ENCODE data around the gene ANKDD1A. TPM values are rescaled to one million over a fixed set of nuclear protein-coding genes. Genes with fewer than 3 reads are reported as not detected.

The ANKDD1A gene
- total RNA-seq, 2 experiments from 2014 or later, result 9.1 to 9.5 TPM

GRCh38 chr15:64925335-64926330 is 13.9 kb downstream of the ANKDD1A start:
- ATAC-seq (no peak), DNase-seq (no peak)
- POLR2A ChIA-PET, result no interaction called here
- peak overlapping the region; percentile 39 for H3K27ac Mint-ChIP-seq
- no peaks in the 10 kb centered on the region for H3K27me3 Mint-ChIP-seq (ENCODE audit: low read depth)
- H3K9me3 Mint-ChIP-seq (ENCODE audit: insufficient read depth), result no peaks in the 10 kb centered on the region
- CTCF ChIA-PET, result no interaction called here
- H3K36me3 Mint-ChIP-seq (ENCODE audit: low read depth), result no peaks in the 10 kb centered on the region
- peaks cover 12% of the 10 kb centered on the region for H3K4me1 Mint-ChIP-seq (ENCODE audit: low read depth)
- H3K4me3 Mint-ChIP-seq, result no peak overlapping the region

GRCh38 chr15:64926661-64927060 is 15.0 kb downstream of the ANKDD1A start:
- H3K4me1 Mint-ChIP-seq (ENCODE audit: low read depth), result peaks cover 16% of the 10 kb centered on the region
- POLR2A ChIA-PET, result no interaction called here
- ATAC-seq, result no peak

GRCh38 chr15:64928626-64929220 is 17.0 kb downstream of the ANKDD1A start:
- no peak overlapping the region for H3K4me3 Mint-ChIP-seq
- DNase-seq (peak; percentile 14), ATAC-seq (no peak)
- no peaks in the 10 kb centered on the region for H3K36me3 Mint-ChIP-seq (ENCODE audit: low read depth)
- peaks cover 16% of the 10 kb centered on the region for H3K4me1 Mint-ChIP-seq (ENCODE audit: low read depth)
- H3K9me3 Mint-ChIP-seq (ENCODE audit: insufficient read depth), result no peaks in the 10 kb centered on the region
- no peak overlapping the region for H3K27ac Mint-ChIP-seq
- no peaks in the 10 kb centered on the region for H3K27me3 Mint-ChIP-seq (ENCODE audit: low read depth)
- ChIA-PET POLR2A (interaction anchor here (0.6 to 0.9 kb wide), 3 partner anchors 150 to 336 kb away, joined by 3 read pairs; no protein-coding TSS in a partner anchor), CTCF (interaction anchor here (1.0 to 1.6 kb wide), 2 partner anchors 12 to 201 kb away, joined by 3 to 4 read pairs; no protein-coding TSS in a partner anchor)

More at GRCh38 chr15:64926661-64927060, 15.0 kb downstream of the ANKDD1A start:
- H3K4me3 Mint-ChIP-seq, result no peak overlapping the region
- DNase-seq, result no peak
- no peaks in the 10 kb centered on the region for H3K27me3 Mint-ChIP-seq (ENCODE audit: low read depth)
- H3K9me3 Mint-ChIP-seq (ENCODE audit: insufficient read depth), result no peaks in the 10 kb centered on the region
- no peaks in the 10 kb centered on the region for H3K36me3 Mint-ChIP-seq (ENCODE audit: low read depth)
- H3K27ac Mint-ChIP-seq, result no peak overlapping the region
- CTCF ChIA-PET, result no interaction called here

GRCh38 chr15:64930019-64930652 is 18.4 kb downstream of the ANKDD1A start:
- Mint-ChIP-seq H3K9me3 (ENCODE audit: insufficient read depth) (no peaks in the 10 kb centered on the region), H3K4me3 (no peak overlapping the region), H3K4me1 (ENCODE audit: low read depth) (peaks cover 13% of the 10 kb centered on the region), H3K27ac (no peak overlapping the region), H3K27me3 (ENCODE audit: low read depth) (no peaks in the 10 kb centered on the region), H3K36me3 (ENCODE audit: low read depth) (peaks cover 4% of the 10 kb centered on the region)
- DNase-seq, result peak; percentile 6
- ChIA-PET CTCF (no interaction called here), POLR2A (no interaction called here)
- ATAC-seq, result no peak

GRCh38 chr15:64930778-64931371 is 19.2 kb downstream of the ANKDD1A start:
- H3K9me3 Mint-ChIP-seq (ENCODE audit: insufficient read depth), result no peaks in the 10 kb centered on the region
- H3K36me3 Mint-ChIP-seq (ENCODE audit: low read depth), result peaks cover 4% of the 10 kb centered on the region
- CTCF ChIA-PET, result no interaction called here
- no peaks in the 10 kb centered on the region for H3K27me3 Mint-ChIP-seq (ENCODE audit: low read depth)
- DNase-seq (peak; percentile 16), ATAC-seq (no peak)
- no peak overlapping the region for H3K4me3 Mint-ChIP-seq
- POLR2A ChIA-PET, result no interaction called here
- no peak overlapping the region for H3K27ac Mint-ChIP-seq
- peaks cover 10% of the 10 kb centered on the region for H3K4me1 Mint-ChIP-seq (ENCODE audit: low read depth)

GRCh38 chr15:64931381-64931780 is 19.7 kb downstream of the ANKDD1A start:
- Mint-ChIP-seq H3K4me3 (no peak overlapping the region), H3K4me1 (ENCODE audit: low read depth) (peaks cover 10% of the 10 kb centered on the region), H3K36me3 (ENCODE audit: low read depth) (peaks cover 4% of the 10 kb centered on the region)

GRCh38 chr15:64934023-64934422 is 22.3 kb downstream of the ANKDD1A start:
- Mint-ChIP-seq H3K27me3 (ENCODE audit: low read depth) (no peaks in the 10 kb centered on the region), H3K27ac (no peak overlapping the region), H3K4me3 (no peak overlapping the region), H3K9me3 (ENCODE audit: insufficient read depth) (no peaks in the 10 kb centered on the region), H3K4me1 (ENCODE audit: low read depth) (peaks cover 10% of the 10 kb centered on the region), H3K36me3 (ENCODE audit: low read depth) (peaks cover 4% of the 10 kb centered on the region)
- CTCF ChIA-PET, result no interaction called here
- POLR2A ChIA-PET, result no interaction called here
- ATAC-seq (no peak), DNase-seq (peak; percentile 13)

More at GRCh38 chr15:64931381-64931780, 19.7 kb downstream of the ANKDD1A start:
- no peaks in the 10 kb centered on the region for H3K9me3 Mint-ChIP-seq (ENCODE audit: insufficient read depth)
- DNase-seq, result peak; percentile 18
- no peak for ATAC-seq
- ChIA-PET POLR2A (no interaction called here), CTCF (no interaction called here)
- no peak overlapping the region for H3K27ac Mint-ChIP-seq
- no peaks in the 10 kb centered on the region for H3K27me3 Mint-ChIP-seq (ENCODE audit: low read depth)

- Mint-ChIP-seq H3K4me3 (no peak overlapping the region), H3K36me3 (ENCODE audit: low read depth) (peaks cover 4% of the 10 kb centered on the region), H3K4me1 (ENCODE audit: low read depth) (peaks cover 6% of the 10 kb centered on the region), H3K9me3 (ENCODE audit: insufficient read depth) (no peaks in the 10 kb centered on the region), H3K27me3 (ENCODE audit: low read depth) (no peaks in the 10 kb centered on the region), H3K27ac (no peak overlapping the region)
- no peak for ATAC-seq
- peak; percentile 13 for DNase-seq
- POLR2A ChIA-PET, result no interaction called here
- CTCF ChIA-PET, result interaction anchor here (1.0 kb wide), 1 partner anchor 252 kb away, joined by 3 read pairs; no protein-coding TSS in a partner anchor
Observed at GRCh38 chr15:64938192-64938591, 26.5 kb downstream of the ANKDD1A start.

GRCh38 chr15:64942356-64942755 is 30.7 kb downstream of the ANKDD1A start:
- peaks cover 6% of the 10 kb centered on the region for H3K4me1 Mint-ChIP-seq (ENCODE audit: low read depth)
- ATAC-seq (no peak), DNase-seq (peak; percentile 15)
- H3K27ac Mint-ChIP-seq, result no peak overlapping the region
- no peaks in the 10 kb centered on the region for H3K36me3 Mint-ChIP-seq (ENCODE audit: low read depth)
- CTCF ChIA-PET, result no interaction called here
- H3K9me3 Mint-ChIP-seq (ENCODE audit: insufficient read depth), result no peaks in the 10 kb centered on the region
- no peak overlapping the region for H3K4me3 Mint-ChIP-seq
- no peaks in the 10 kb centered on the region for H3K27me3 Mint-ChIP-seq (ENCODE audit: low read depth)
- POLR2A ChIA-PET, result interaction anchor here (0.6 kb wide), 1 partner anchor 1474 kb away, joined by 3 read pairs; no protein-coding TSS in a partner anchor

GRCh38 chr15:64943512-64944225 is 32.0 kb downstream of the ANKDD1A start:
- Mint-ChIP-seq H3K27me3 (ENCODE audit: low read depth) (no peaks in the 10 kb centered on the region), H3K27ac (no peak overlapping the region), H3K36me3 (ENCODE audit: low read depth) (no peaks in the 10 kb centered on the region), H3K4me1 (ENCODE audit: low read depth) (no peaks in the 10 kb centered on the region), H3K4me3 (no peak overlapping the region), H3K9me3 (ENCODE audit: insufficient read depth) (no peaks in the 10 kb centered on the region)
- DNase-seq (no peak), ATAC-seq (no peak)
- CTCF ChIA-PET, result no interaction called here
- POLR2A ChIA-PET, result no interaction called here

- no peak overlapping the region for H3K27ac Mint-ChIP-seq
- H3K36me3 Mint-ChIP-seq (ENCODE audit: low read depth), result no peaks in the 10 kb centered on the region
Observed at GRCh38 chr15:64944961-64945360, 33.3 kb downstream of the ANKDD1A start.

More at GRCh38 chr15:64944961-64945360, 33.3 kb downstream of the ANKDD1A start:
- H3K27me3 Mint-ChIP-seq (ENCODE audit: low read depth), result no peaks in the 10 kb centered on the region
- ChIA-PET CTCF (no interaction called here), POLR2A (interaction anchor here (0.6 kb wide), 1 partner anchor 35 kb away, joined by 3 read pairs; no protein-coding TSS in a partner anchor)
- H3K9me3 Mint-ChIP-seq (ENCODE audit: insufficient read depth), result no peaks in the 10 kb centered on the region
- ATAC-seq (no peak), DNase-seq (no peak)
- no peaks in the 10 kb centered on the region for H3K4me1 Mint-ChIP-seq (ENCODE audit: low read depth)
- no peak overlapping the region for H3K4me3 Mint-ChIP-seq
